ENCODE results near the gene NUDT8.
"Not testable (repeated sequence)": the region's sequence is repeated elsewhere in the genome, so short reads cannot be mapped to it uniquely, and the experiment has no call there.

Gene NUDT8

GRCh38 chr11:67629386-67630227, at the start of gene NUDT8:
Gene NUDT8 (minus strand): TSS chr11:67629937. CDS start chr11:67629911, 26 bp downstream.
- FAIRE-seq: no peak

GRCh38 chr11:67675058-67675747, 45.5 kb upstream of the NUDT8 start:
- no peak for FAIRE-seq

- FAIRE-seq: no peak
Measured at GRCh38 chr11:67674442-67674871, 44.7 kb upstream of the NUDT8 start, which contains the start of gene ALDH3B2. Gene ALDH3B2 (minus strand): TSS chr11:67674623. CDS start chr11:67666935, 7,688 bp downstream.

DNA sequence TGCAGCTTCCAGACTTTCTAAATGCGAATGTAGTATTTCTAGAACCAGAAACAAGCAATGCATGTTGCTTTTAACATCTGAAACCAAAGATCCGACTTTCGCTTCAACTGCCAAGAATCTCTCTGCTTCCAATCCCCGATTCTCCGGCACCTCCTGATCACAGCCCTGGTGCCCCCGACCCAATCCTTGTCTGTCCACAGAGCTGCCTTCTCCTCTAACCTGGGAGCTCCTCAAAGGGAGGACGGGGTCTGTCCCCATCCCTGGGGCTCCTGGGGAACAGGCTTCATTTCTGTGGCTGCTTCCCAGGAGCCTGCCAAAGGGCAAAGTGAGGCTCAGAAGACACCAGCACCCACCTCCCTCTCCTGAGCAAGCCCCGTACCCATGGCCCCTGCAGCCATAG, 44.2 kb upstream of the NUDT8 start:
- FAIRE-seq: no peak

GRCh38 chr11:67673358-67673757, 43.6 kb upstream of the NUDT8 start:
- FAIRE-seq: no peak

GRCh38 chr11:67671211-67671520, 41.4 kb upstream of the NUDT8 start:
- FAIRE-seq: no peak

DNA sequence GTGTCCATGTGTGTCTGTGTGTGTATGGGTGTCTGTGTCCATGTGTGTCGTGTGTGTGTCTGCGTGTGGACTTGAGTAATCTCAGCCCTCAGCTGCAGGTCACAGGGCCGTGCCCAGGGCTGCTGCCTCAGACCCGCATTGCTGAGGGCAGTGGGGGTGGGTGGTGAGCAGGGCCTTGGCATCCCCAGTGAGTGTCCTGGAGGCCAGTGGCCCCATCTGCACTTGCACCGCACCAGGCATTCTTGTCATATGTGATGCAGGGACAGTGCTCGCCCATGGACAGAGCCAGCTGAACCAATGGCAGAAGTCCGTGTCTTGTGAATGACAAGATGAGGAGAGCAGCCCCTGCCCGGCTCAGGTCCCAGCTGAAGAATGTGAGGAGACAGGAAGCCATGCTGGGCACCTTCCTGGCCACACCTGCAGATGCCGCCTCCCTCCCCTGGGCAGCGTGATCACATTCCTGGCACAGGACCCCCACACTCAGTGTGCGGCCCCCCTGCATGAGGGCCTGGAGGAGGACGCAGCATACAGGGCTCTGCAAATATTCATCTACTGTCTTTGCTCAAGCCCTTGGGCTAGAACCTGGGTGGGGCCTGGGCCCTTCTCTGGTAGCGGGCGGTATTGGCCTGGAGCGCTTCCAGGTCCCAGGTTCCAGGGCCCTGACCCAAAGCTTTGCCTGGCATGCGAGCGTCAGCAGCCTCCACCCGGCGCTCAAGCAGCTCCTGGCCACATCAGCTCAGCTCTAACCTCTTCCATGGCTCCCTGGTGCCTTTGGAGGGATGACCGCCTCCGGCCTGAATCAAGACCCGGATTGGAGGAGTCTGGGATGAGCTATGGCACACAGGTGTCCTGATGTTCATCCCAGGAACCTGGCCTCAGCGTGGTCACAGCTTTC, 40.8 kb upstream of the NUDT8 start:
- FAIRE-seq: no peak

GRCh38 chr11:67668192-67668551, 38.4 kb upstream of the NUDT8 start:
- no peak for FAIRE-seq

DNA sequence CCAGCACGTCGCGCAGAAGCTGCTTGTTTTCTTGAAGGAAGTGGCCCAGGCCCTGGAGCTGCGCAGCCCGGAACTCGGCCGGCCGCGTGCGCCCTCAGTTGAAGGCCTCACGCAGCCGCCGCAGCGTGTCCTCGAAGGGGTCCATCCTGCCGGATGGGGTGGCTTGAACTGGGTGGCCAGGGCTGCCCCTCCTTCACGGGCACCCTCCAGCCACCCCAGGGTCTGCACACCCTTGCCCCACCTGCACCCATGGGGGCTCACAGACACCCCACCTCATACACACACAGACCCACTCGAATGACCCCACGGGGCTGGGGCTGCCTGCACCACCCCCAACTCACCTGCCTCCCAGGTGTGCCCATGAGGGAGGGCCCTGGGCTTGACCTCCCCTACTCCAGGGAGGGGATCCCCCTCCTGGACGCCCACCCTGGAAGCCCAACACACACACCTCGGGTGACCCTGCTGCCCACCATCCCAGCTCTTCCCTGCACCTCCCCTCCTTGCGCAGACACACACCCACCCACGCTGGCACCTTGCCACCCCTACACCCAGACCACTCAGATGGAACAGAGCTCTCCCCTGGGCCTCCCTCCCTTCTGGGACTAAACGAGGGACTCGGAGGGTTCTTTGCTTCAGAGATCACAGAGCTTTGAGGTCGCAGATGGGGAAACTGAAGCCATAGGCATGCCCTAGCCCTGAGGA, 37.9 kb upstream of the NUDT8 start:
- FAIRE-seq: no peak

DNA sequence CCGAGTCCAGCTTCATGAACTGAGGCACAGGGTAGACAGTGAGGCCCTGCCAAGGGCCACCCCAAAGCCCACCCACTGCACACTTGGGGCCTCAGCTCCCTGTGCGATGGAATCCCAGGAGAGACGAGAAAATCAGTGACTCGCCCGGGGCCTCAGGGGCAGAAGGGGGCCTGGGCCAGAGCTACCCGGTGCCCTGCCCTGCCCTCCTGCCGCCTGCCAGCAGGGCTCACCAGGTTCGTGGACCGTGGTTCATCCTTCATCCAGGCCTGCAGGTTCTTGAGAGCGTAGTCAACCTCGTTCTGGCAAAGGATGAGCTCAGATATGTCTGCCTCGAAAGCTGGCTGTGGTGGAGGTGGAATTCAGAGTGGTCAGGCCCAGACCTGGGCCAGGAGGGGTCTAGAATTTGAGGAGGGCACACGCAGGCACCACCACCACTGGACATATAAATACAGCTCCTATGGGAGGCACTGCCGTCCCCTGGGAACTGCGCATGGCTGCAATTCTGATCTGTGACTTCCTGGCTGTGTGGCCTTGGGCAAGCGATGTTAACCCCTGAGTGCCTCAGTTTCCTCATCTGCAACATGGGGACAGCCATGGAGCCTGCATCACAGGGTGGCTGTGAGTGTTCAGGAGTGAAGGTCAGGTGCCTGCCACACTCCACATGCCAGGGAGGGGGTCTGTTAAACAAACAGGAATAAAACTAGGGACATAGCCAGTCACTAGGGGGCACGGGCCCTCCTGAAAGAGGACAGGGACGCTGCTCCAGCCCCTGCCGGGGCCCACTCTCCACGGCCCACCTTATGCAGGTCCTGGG, 37.1 kb upstream of the NUDT8 start:
- no peak for FAIRE-seq

GRCh38 chr11:67666303-67666645, 36.5 kb upstream of the NUDT8 start:
- FAIRE-seq: no peak

- no peak for FAIRE-seq
Measured at GRCh38 chr11:67665541-67666302, 36.0 kb upstream of the NUDT8 start.

GRCh38 chr11:67664696-67665540, 35.2 kb upstream of the NUDT8 start:
- no peak for FAIRE-seq

- no peak for FAIRE-seq
Measured at GRCh38 chr11:67664213-67664585, 34.5 kb upstream of the NUDT8 start.

DNA sequence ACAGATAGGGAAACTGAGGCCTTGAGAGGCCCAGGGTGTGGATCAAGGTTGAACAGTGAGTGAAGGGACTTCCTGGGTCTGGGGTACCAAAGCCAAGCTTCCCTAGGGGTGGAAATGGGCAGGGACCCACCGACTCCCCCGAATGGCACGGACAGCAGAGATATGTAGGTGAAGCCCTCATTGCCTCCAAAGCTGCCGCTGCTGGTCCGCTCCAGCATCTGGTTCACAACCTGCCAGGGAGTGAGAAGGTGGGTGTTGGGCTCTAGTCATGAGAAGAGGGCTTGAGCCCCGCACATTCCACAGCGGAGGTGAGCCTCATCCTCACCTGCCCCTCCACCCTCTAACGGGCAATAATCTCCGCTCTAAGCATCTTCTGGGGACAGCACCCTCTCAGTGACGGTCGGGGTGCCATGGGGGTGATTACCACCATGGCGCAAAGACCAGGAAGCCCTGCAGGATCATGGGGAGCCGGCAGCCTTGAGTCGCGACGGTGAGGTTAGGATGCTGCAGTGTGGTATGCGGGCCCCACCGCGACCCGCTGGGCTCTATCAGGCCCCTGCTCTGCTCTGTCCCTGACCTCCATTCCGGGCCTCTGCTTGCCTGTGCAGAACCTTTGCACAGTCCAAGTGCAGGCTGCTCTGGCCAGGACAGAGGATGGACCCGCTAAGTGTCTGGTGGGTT, 33.9 kb upstream of the NUDT8 start:
- FAIRE-seq: no peak

DNA sequence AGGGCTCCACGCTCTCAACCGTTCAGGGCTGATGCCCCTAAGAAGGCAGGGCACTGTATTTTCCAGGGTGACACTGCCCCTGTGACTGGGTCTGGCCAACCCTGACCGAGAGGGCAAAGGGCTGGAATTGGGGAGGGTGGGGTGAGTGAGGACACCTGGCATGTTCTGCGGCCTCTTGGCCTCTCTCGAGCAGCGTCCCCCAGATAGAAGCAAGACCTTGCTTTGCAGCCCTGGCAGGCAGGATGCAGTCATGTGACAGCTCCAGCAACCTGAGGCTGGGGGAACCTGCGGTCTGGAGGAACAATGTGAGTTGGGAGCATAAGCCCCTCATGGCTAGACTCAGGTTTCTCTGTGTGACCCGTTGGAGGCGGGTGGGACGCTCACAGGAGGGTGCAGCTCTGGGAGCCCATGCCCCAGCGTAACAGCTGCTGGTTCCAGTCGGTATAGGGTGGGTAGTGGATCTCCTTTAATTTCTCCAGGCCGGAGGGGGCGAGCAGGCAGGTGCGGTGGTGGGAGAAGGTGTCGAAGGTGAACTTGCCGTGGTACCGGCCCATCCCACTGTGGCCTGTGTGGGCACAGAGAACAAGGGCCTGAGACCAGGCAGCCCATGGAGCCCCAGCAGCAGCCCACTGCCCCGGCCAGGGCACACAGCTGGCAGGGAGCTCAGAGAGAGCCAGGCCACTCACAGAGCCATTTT, 33.2 kb upstream of the NUDT8 start:
- FAIRE-seq: no peak

GRCh38 chr11:67662142-67662834, 32.6 kb upstream of the NUDT8 start:
- no peak for FAIRE-seq

DNA sequence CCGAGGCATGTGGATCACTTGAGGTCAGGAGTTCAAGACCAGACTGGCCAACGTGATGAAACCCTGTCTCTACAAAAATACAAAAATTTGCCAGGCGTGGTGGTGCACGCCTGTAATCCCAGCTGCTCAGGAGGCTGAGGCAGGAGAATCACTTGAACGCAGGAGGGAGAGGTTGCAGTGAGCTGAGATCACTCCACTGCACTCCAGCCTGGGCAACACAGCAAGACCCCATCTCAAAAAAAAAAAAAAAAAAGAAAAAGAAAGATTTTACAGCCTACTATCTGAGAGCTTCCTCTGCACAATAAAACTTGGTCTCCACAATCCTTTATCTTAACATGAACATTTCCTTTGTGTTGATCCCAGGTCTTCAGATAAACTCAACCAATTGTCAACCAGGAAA, 31.0 kb upstream of the NUDT8 start:
- FAIRE-seq: not testable (repeated sequence)

All from A204.1 (cell line).